B cell (primary cell): ENCODE data around the gene NOP9. TPM values are rescaled to one million over a fixed set of nuclear protein-coding genes. Genes with fewer than 3 reads are reported as not detected.

Experiments used
- ATAC-seq: fragments of 200-7000 bp; cut with Tn5 transposase; one replicate; pipeline ENCODE4 v1.10.0; 2021; ENCODE audit warnings: low read depth, mild to moderate bottlenecking, moderate number of reproducible peaks, moderate library complexity
- CTCF ChIA-PET: fragments of 350-600 bp; sonication (Branson Sonifier 250); formaldehyde crosslinking; loops from one replicate; lab custom pipeline; 2021; ENCODE audit warnings: antibody characterized with exemption, inconsistent platforms; lab: Charles Lee
- POLR2A ChIA-PET: fragments of 350-600 bp; sonication (Branson Sonifier 250); formaldehyde crosslinking; loops from one replicate; lab custom pipeline; 2021; ENCODE audit warnings: antibody characterized with exemption; lab: Charles Lee
- DNase-seq: peaks from one replicate; pipeline ENCODE4 v3.0.0; 2013
- H2AFZ ChIP-seq: 2 replicates; pipeline ENCODE4 v1.6.1; 2012; ENCODE audit warnings: mild to moderate bottlenecking, low read depth, low read length; ENCODE audit not compliant: insufficient read depth, poor library complexity, severe bottlenecking
- H3K27ac ChIP-seq, 2 donors: 1 replicate in 1 of 2; 2 replicates in 1 of 2; pipeline ENCODE4 v1.5.1; 2012 to 2013; ENCODE audit warnings: low read length in 2 of 2, mild to moderate bottlenecking in 2 of 2, moderate library complexity in 1 of 2
- H3K27me3 ChIP-seq, 4 experiments: fragments of 200-600 bp in 1 of 4; sonication (generic) in 1 of 4; replicated peaks in 1 of 4; 1 replicate in 2 of 4; 2 replicates in 2 of 4; pipeline versions ENCODE4 v1.6.1 to v1.7.0; 2013 to 2016; ENCODE audit warnings: low read length in 3 of 4, mild to moderate bottlenecking in 2 of 4, mixed read lengths in 1 of 4, moderate library complexity in 1 of 4; ENCODE audit not compliant: insufficient read depth in 4 of 4, control insufficient read depth in 3 of 4; ENCODE audit errors: control extremely low read depth in 1 of 4
- H3K36me3 ChIP-seq, 2 experiments: replicated peaks in 1 of 2; 1 replicate in 1 of 2; 2 replicates in 1 of 2; pipeline versions ENCODE4 v1.6.1 to v1.7.1; 2013; ENCODE audit warnings: low read length in 1 of 2; ENCODE audit not compliant: insufficient read depth in 2 of 2, control insufficient read depth in 1 of 2; ENCODE audit errors: control extremely low read depth in 1 of 2, extremely low read depth in 1 of 2
- H3K4me1 ChIP-seq, 2 donors: fragments of 200-600 bp in 1 of 2; sonication (generic) in 1 of 2; 1 replicate in 1 of 2; 2 replicates in 1 of 2; pipeline versions ENCODE4 v1.5.1 to v1.6.1; 2013 to 2017; ENCODE audit warnings: low read length in 2 of 2; ENCODE audit not compliant: control insufficient read depth in 2 of 2, insufficient read depth in 2 of 2
- H3K4me2 ChIP-seq: replicated peaks from 2 replicates; pipeline ENCODE3; 2012; ENCODE audit warnings: mild to moderate bottlenecking, low read depth, low read length; ENCODE audit not compliant: poor library complexity, severe bottlenecking
- H3K4me3 ChIP-seq, 5 experiments: fragments of 200-600 bp in 1 of 5; sonication (generic) in 1 of 5; 1 replicate in 3 of 5; 2 replicates in 2 of 5; pipeline versions ENCODE4 v1.5.1 to v1.7.0; 2011 to 2016; ENCODE audit warnings: low read length in 4 of 5, mild to moderate bottlenecking in 4 of 5, low read depth in 2 of 5, control low read depth in 1 of 5, moderate library complexity in 1 of 5; ENCODE audit not compliant: insufficient read depth in 1 of 5; ENCODE audit errors: control extremely low read depth in 1 of 5, extremely low read depth in 1 of 5
- H3K79me2 ChIP-seq: fragments of 200-600 bp; sonication (generic); one replicate; pipeline ENCODE4 v1.6.0; 2016; ENCODE audit warnings: low read length; ENCODE audit not compliant: control insufficient read depth, insufficient read depth
- H3K9ac ChIP-seq: fragments of 200-600 bp; sonication (generic); 2 replicates; pipeline ENCODE4 v1.6.1; 2017; ENCODE audit warnings: mild to moderate bottlenecking, low read length, moderate library complexity
- H3K9me3 ChIP-seq, 3 donors: one replicate each; pipeline versions ENCODE4 v1.6.1 to v1.7.1; 2013; ENCODE audit warnings: low read length in 2 of 3; ENCODE audit not compliant: control insufficient read depth in 2 of 3, insufficient read depth in 1 of 3; ENCODE audit errors: control extremely low read depth in 1 of 3
- H4K20me1 ChIP-seq: 2 replicates; pipeline ENCODE4 v1.6.0; 2012; ENCODE audit warnings: mild to moderate bottlenecking, low read length; ENCODE audit not compliant: insufficient read depth, control insufficient read depth, poor library complexity, severe bottlenecking
- H3K27ac Mint-ChIP-seq: one replicate; pipeline ENCODE4 v1.8.0; 2021; ENCODE audit warnings: mixed read lengths
- H3K27me3 Mint-ChIP-seq: one replicate; pipeline ENCODE4 v1.8.0; 2021; ENCODE audit warnings: mixed read lengths
- H3K4me1 Mint-ChIP-seq: one replicate; pipeline ENCODE4 v1.8.0; 2021; ENCODE audit warnings: mixed read lengths
- H3K4me3 Mint-ChIP-seq: one replicate; pipeline ENCODE4 v1.8.0; 2021; ENCODE audit warnings: mixed read lengths
- H3K9me3 Mint-ChIP-seq: one replicate; pipeline ENCODE4 v1.8.0; 2022; ENCODE audit warnings: mixed read lengths; ENCODE audit not compliant: insufficient read depth
- CTCF ChIP-seq: fragments of 200-600 bp; IDR thresholded peaks from one replicate; pipeline ENCODE4 v1.8.0; 2022; ENCODE audit warnings: antibody characterized with exemption, mild to moderate bottlenecking
- EZH2 ChIP-seq: IDR thresholded peaks from 2 replicates; pipeline ENCODE4 v1.6.1; 2012; ENCODE audit warnings: borderline replicate concordance, low read depth, mild to moderate bottlenecking, moderate library complexity, low read length; ENCODE audit not compliant: insufficient read depth, poor library complexity, severe bottlenecking
- WGBS: methylation state at CpG from one replicate; pipeline ENCODE4 v1.1.5; 2013; ENCODE audit warnings: missing lambda C conversion rate; ENCODE audit not compliant: insufficient coverage; 5-methylcytosine and 5-hydroxymethylcytosine counted together
- intact Hi-C: fragments of 100-400 bp; cut with micrococcal nuclease; formaldehyde crosslinking; loops from one replicate; pipeline ENCODE4 v1.10.0; 2022
- polyA plus RNA-seq: library from polyadenylated mRNA; depleted of rRNA; stranded (reverse); fragments of >200 nt; gene quantifications from 2 replicates; pipeline ENCODE4 v1.2.3, GENCODE V29; 2012
- total RNA-seq, 2 donors: library from RNA; stranded (reverse); fragments of 120-200 nt in 1 of 2; gene quantifications; 1 replicate in 1 of 2; 2 replicates in 1 of 2; pipeline versions ENCODE4 v1.2.3 to v1.2.4, GENCODE V29; 2013 to 2022

The NOP9 gene
- total and polyA plus RNA-seq, 2 donors (not counting 1 experiment from before 2014, with no cell fraction given): 9.7 to 22.6 TPM

GRCh38 chr14:24338843-24339242 lies 39.2 kb downstream of the NOP9 start:
- peak overlapping the region; percentile 84 for H3K4me2 ChIP-seq

More at GRCh38 chr14:24338843-24339242, 39.2 kb downstream of the NOP9 start:
- Mint-ChIP-seq H3K4me3 (peak overlapping the region; percentile 99), H3K9me3 (no peaks in the 10 kb centered on the region), H3K27ac (no peak overlapping the region), H3K27me3 (peaks cover 16% of the 10 kb centered on the region), H3K4me1 (peaks cover 36% of the 10 kb centered on the region)
- WGBS: 87% methylated on average over 14 of the region's 14 CpGs
- ChIA-PET POLR2A (interaction anchor here (1.1 to 1.8 kb wide), 3 partner anchors 27 to 97 kb away, joined by 4 to 5 read pairs (median 4); partner anchors contain the start of genes CBLN3, KHNYN and TINF2), CTCF (interaction anchor here (0.6 to 16.1 kb wide), 6 partner anchors 27 to 96 kb away, joined by 3 to 650 read pairs (median 5); partner anchors contain the start of genes CBLN3, CIDEB, KHNYN and RABGGTA)
- Histone ChIP-seq H3K4me3 (peak overlapping the region; percentile 85 to 98 (median 89)), H3K36me3 (peaks cover 0 to 24% of the 10 kb centered on the region in 2 experiments), H3K4me1 (peaks cover 32 to 40% of the 10 kb centered on the region in 2 donors), H3K79me2 (peaks cover 15% of the 10 kb centered on the region), H3K27me3 (peaks cover 0 to 25% (median 10%) of the 10 kb centered on the region in 4 experiments), H3K27ac (no peak overlapping the region), H4K20me1 (peaks cover 24% of the 10 kb centered on the region), H2AFZ (peak overlapping the region; percentile 88), H3K9ac (peak overlapping the region; percentile 91), H3K9me3 (peaks cover 0 to 6% (median 0%) of the 10 kb centered on the region in 3 donors)
- ATAC-seq: no peak
- TF ChIP-seq EZH2 (no peak), CTCF (no peak)
- intact Hi-C loops: loop anchor here (10.0 kb wide), 1 partner anchor 336 kb away; no protein-coding TSS in a partner anchor
- DNase-seq: no peak
